ENCODE results near the gene CAPN15. TPM values are rescaled to one million over a fixed set of nuclear protein-coding genes. Genes with fewer than 3 reads are reported as not detected.

CAPN15 gene
- polyA plus RNA-seq, 1 of the 3 experiments (the other 2 are of a cell fraction) = 22.9 TPM

DNA sequence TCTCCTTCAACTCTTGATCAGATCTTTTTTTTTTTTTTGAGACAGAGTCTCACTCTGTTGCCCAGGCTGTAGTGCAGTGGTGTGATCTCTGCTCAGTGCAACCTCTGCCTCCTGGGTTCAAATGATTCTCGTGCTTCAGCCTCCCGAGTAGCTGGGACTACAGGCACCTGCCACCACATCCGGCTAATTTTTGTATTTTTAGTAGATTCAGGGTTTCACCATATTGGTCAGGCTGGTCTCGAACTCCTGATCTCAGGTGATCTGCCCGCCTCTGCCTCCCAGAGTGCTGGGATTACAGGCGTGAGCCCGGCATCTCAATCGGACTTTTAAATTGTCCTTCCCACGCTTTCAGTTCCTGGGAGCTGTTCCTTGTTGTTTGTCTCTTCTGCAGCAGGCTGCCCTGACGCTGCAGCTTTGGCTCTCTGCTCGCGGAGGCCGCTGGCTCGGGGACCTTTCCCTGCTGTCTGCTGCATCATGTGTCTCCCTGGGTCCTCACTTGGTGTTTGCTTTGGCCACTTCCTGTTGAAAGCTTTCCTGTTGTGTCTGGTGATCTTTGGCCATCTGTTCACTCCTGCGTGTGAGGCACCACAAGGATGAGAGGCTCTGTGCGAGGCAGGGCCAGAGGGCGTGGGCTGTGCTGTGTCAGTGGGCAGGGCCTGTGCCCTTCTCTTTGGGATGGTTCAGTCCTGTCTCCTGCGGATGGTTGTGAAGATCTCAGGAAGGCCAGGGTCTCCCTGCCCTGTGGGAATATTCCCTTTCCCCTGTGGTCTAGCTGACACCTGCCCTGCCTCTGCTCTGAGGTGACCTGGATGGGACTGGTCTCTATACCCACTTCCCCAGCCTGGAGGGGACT is 18.4 kb upstream of the CAPN15 start (continued):
- TF ChIP-seq, protein P1, sequence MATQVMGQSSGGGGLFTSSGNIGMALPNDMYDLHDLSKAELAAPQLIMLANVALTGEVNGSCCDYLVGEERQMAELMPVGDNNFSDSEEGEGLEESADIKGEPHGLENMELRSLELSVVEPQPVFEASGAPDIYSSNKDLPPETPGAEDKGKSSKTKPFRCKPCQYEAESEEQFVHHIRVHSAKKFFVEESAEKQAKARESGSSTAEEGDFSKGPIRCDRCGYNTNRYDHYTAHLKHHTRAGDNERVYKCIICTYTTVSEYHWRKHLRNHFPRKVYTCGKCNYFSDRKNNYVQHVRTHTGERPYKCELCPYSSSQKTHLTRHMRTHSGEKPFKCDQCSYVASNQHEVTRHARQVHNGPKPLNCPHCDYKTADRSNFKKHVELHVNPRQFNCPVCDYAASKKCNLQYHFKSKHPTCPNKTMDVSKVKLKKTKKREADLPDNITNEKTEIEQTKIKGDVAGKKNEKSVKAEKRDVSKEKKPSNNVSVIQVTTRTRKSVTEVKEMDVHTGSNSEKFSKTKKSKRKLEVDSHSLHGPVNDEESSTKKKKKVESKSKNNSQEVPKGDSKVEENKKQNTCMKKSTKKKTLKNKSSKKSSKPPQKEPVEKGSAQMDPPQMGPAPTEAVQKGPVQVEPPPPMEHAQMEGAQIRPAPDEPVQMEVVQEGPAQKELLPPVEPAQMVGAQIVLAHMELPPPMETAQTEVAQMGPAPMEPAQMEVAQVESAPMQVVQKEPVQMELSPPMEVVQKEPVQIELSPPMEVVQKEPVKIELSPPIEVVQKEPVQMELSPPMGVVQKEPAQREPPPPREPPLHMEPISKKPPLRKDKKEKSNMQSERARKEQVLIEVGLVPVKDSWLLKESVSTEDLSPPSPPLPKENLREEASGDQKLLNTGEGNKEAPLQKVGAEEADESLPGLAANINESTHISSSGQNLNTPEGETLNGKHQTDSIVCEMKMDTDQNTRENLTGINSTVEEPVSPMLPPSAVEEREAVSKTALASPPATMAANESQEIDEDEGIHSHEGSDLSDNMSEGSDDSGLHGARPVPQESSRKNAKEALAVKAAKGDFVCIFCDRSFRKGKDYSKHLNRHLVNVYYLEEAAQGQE (IDR thresholded peaks at IDR 0.05; ENCODE audit: low read depth, low read length) = no peak
- no peak for TF ChIP-seq ELF1 (IDR thresholded peaks at IDR 0.05)

DNA sequence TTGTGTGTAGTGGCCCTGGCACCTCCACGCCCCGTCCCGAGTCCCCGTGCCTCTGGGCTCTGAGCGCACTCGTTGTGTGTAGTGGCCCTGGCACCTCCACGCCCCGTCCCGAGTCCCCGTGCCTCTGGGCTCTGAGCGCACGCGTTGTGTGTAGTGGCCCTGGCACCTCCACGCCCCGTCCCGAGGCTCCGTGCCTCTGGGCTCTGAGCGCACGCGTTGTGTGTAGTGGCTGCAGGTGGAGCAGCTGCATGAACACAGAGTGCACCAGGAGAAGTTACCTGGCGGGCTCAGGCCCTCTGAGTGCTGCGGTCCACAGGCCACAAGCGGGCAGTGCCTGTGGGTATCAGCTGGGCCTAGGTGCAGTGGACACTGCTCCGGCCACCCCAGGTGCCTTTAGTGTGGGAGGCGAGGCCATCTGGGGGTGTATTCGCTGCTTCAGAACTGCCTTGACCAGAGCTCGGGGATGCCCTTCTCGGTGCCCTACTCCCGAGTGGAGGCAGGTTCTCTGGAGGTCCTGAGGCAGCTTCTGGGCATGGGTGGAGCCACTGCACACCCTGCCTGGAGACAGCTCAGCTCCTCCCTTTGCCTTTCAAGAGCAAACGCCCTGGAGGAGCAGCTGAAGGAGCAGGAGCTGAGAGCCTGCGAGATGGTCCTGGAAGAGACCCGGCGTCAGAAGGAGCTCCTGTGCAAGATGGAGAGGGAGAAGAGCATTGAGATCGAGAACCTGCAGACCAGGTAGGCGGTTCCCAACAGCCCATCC is 17.3 kb upstream of the CAPN15 start:
- H3K27me3 ChIP-seq (ENCODE audit: insufficient read depth) = no peaks in the 10 kb centered on the region
- H3K79me2 ChIP-seq (ENCODE audit: insufficient read depth) = no peaks in the 10 kb centered on the region
- H3K9me2 ChIP-seq = no peaks in the 10 kb centered on the region
- WGBS (ENCODE audit: low lambda C conversion rate) = 97% methylated on average over 32 of the region's 35 CpGs
- H3K4me3 ChIP-seq (ENCODE audit: low read depth in 2 of 2, low read length in 1 of 2) = no peak overlapping the region
- H2AFZ ChIP-seq (ENCODE audit: low read depth) = no peak overlapping the region
- H3K9ac ChIP-seq = no peak overlapping the region
- ChIA-PET POLR2A (no interaction called here), CTCF (no interaction called here)
- H3K27ac ChIP-seq (ENCODE audit: low read depth in 2 of 2, low read length in 1 of 2) = no peak overlapping the region
- H3K36me3 ChIP-seq (replicated peaks in 1 of 2; ENCODE audit: control insufficient read depth in 1 of 2, insufficient read depth in 2 of 2, low read length in 1 of 2) = peaks cover 3 to 23% of the 10 kb centered on the region in 2 experiments
- DNase-seq = no peak
- no peaks in the 10 kb centered on the region for H3F3A ChIP-seq (replicated peaks; ENCODE audit: insufficient read depth)
- H3K9me3 ChIP-seq = no peaks in the 10 kb centered on the region
- H4K20me1 ChIP-seq (ENCODE audit: insufficient read depth) = no peaks in the 10 kb centered on the region
- H3K4me1 ChIP-seq (ENCODE audit: control insufficient read depth in 1 of 2, insufficient read depth in 2 of 2, low read depth in 1 of 2, low read length in 1 of 2) = no peaks in the 10 kb centered on the region
- H3K4me2 ChIP-seq = no peak overlapping the region
- TF ChIP-seq NRF1 (IDR thresholded peaks at IDR 0.05; ENCODE audit: low read depth, low read length) (no peak), SMC3 (IDR thresholded peaks at IDR 0.05; ENCODE audit: low read depth, low read length) (no peak), RAD21 (IDR thresholded peaks at IDR 0.05; ENCODE audit: low read length) (no peak), GABPA (IDR thresholded peaks at IDR 0.05; ENCODE audit: low read depth) (no peak), ELF1 (IDR thresholded peaks at IDR 0.05) (no peak), MEF2A (IDR thresholded peaks at IDR 0.05; ENCODE audit: borderline replicate concordance, low read depth) (no peak), NFIC (IDR thresholded peaks at IDR 0.05; ENCODE audit: borderline replicate concordance) (no peak), YY1 (IDR thresholded peaks at IDR 0.05; ENCODE audit: low read depth) (no peak), RXRA (IDR thresholded peaks at IDR 0.05; ENCODE audit: borderline replicate concordance, low read depth) (no peak), RCOR1 (IDR thresholded peaks at IDR 0.05; ENCODE audit: low read length) (no peak)
- TF ChIP-seq, protein P2, sequence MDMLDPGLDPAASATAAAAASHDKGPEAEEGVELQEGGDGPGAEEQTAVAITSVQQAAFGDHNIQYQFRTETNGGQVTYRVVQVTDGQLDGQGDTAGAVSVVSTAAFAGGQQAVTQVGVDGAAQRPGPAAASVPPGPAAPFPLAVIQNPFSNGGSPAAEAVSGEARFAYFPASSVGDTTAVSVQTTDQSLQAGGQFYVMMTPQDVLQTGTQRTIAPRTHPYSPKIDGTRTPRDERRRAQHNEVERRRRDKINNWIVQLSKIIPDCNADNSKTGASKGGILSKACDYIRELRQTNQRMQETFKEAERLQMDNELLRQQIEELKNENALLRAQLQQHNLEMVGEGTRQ (IDR thresholded peaks at IDR 0.05; ENCODE audit: borderline replicate concordance, low read depth, low read length) = no peak
- TF ChIP-seq, protein P1 (IDR thresholded peaks at IDR 0.05; ENCODE audit: low read depth, low read length) = no peak
- TF ChIP-seq, protein P3, sequence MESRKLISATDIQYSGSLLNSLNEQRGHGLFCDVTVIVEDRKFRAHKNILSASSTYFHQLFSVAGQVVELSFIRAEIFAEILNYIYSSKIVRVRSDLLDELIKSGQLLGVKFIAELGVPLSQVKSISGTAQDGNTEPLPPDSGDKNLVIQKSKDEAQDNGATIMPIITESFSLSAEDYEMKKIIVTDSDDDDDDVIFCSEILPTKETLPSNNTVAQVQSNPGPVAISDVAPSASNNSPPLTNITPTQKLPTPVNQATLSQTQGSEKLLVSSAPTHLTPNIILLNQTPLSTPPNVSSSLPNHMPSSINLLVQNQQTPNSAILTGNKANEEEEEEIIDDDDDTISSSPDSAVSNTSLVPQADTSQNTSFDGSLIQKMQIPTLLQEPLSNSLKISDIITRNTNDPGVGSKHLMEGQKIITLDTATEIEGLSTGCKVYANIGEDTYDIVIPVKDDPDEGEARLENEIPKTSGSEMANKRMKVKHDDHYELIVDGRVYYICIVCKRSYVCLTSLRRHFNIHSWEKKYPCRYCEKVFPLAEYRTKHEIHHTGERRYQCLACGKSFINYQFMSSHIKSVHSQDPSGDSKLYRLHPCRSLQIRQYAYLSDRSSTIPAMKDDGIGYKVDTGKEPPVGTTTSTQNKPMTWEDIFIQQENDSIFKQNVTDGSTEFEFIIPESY (IDR thresholded peaks at IDR 0.05; ENCODE audit: borderline replicate concordance, low read depth) = no peak
- TF ChIP-seq, protein P4, sequence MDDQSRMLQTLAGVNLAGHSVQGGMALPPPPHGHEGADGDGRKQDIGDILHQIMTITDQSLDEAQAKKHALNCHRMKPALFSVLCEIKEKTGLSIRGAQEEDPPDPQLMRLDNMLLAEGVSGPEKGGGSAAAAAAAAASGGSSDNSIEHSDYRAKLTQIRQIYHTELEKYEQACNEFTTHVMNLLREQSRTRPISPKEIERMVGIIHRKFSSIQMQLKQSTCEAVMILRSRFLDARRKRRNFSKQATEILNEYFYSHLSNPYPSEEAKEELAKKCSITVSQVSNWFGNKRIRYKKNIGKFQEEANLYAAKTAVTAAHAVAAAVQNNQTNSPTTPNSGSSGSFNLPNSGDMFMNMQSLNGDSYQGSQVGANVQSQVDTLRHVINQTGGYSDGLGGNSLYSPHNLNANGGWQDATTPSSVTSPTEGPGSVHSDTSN (IDR thresholded peaks at IDR 0.05) = no peak
- TF ChIP-seq, protein P5, sequence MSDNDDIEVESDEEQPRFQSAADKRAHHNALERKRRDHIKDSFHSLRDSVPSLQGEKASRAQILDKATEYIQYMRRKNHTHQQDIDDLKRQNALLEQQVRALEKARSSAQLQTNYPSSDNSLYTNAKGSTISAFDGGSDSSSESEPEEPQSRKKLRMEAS (IDR thresholded peaks at IDR 0.05; ENCODE audit: low read depth) = no peak
- TF ChIP-seq, protein P6, sequence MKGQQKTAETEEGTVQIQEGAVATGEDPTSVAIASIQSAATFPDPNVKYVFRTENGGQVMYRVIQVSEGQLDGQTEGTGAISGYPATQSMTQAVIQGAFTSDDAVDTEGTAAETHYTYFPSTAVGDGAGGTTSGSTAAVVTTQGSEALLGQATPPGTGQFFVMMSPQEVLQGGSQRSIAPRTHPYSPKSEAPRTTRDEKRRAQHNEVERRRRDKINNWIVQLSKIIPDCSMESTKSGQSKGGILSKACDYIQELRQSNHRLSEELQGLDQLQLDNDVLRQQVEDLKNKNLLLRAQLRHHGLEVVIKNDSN (IDR thresholded peaks at IDR 0.05; ENCODE audit: borderline replicate concordance, low read depth) = no peak

Data from SK-N-SH (cell line).